HG03139 (cell line): Measurements from ENCODE around the gene SPEG.
A peak's percentile ranks its signal among the peaks of the same experiment; 100 is the strongest.

Source experiments
- ATAC-seq: cut with Tn5 transposase; IDR thresholded peaks from one replicate; pipeline ENCODE4 v1.9.1; 2021; ENCODE audit not compliant: unreplicated experiment

SPEG gene

DNA sequence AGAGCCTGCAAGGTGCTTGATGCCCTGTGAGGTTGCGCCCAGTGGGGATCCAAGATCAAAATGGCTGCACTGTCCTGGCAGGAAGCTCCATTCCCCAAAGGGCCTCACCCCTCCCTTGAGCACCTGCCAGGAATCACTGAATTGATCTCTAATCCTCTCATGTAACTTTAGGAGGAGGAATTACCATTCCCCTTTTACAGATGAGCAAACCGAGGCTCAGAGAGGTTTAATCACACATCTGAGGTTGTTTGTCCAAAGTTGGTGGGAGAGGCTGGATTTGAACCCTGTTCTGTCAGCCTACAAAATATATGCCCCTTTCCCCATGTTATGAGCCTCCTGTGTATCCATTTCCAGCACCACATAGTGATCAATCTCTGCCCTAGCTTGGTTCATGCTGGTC, 90.2 kb downstream of the SPEG start:
- no peak for ATAC-seq

DNA sequence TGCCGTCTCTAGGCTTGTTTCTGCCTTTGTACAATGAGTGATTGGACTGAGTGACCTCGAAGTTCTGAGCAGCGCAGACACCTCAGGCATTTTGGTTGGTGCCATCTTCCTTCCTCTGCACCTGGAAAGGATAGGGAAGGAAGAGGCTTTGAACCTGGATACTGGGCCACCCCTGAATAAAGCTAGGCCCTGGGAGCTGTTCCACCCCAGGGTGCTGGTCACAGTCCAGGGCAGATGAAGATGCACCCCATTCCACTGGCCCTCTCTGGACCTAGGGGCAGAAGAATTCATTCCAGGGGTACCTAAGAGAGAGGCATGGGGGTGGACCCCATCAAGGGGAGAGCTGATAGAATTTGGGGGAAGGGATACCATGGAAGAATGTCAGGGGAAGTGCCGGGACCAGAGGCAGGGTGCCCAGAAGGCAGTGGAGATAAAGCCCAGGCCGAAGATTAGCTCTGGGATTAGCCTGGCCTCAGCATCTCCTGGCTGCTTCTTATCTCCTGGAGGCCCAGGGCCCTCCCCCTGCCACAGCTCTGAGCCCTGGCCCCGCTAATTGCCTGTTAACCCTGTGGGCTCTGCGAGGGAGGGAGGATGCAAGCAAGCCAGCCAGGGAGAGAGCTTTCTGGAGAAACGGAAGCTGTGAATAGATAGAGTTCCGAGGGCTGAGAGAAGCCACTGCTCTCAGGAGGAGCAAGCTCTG, 91.0 kb downstream of the SPEG start:
- no peak for ATAC-seq

DNA sequence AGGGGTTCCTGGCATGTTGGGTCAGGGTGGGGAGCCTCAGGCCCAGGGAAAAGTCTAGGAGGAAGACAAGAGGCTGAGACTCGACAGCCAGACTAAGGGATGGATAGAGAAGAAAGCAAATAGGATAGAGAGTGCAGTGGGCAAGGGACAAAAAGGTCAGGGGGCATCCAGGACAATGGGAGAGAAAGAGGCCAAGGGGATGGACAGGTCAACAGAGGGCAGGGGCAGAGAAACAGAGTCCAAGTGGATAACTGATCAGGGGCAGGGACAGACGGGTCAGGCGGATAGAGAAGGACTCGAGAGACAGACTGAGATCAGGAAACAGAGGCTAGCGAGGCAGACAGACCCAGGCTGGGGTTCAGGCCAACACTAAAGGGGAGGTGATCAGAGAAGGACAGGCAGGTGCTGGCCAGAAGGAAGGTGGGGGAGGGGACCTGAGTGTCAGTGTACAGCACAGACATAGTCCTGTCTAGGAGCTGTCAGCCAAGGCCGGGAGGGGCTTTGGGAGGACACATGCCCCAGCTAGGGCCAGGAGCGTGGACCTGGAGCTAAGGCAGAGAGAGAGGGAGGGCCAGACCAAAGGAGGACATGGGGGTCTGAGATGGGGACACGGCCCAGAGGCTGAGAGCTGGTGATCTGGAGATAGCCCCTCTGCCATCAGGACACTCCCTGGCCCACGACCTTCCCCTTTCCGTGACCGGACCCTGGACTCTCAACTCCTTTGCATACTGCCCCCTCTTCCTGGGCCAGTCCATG, 91.9 kb downstream of the SPEG start:
- ATAC-seq = no peak

DNA sequence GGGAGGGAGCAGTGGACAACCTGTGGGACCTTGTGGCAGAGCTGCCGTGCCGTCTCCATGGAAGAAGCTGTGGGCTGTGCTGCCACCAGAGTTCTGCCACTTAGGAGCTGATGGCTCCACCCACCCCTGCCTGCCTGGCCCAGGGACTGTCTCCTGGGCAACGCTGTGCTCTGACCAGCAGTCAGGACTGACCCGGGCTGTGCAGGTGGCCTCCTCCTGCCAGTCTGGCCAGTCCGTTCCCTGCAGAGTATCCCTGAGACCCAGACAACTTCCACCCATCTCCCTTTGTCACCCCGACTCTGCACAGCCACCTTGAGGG, 92.4 kb downstream of the SPEG start:
- ATAC-seq = no peak

DNA sequence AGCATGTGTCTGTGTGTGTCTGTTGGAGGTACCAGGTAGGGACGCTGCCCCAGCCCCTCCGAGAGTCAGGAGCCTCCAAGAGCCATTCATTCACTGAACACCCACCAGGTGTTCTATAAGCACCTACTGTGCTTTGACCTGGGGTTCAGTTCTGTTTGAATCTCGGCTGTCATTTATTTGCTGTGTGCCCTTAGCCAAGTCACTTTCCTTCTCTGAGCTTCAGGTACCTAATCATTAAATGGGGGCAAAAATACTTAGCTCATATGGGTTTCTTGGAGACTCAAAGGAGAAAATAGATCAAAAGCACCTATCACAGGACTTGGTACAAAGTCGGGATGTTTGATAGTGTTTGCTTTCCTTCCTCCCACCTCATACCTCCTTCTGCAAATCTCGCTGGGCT, 92.8 kb downstream of the SPEG start:
- no peak for ATAC-seq

DNA sequence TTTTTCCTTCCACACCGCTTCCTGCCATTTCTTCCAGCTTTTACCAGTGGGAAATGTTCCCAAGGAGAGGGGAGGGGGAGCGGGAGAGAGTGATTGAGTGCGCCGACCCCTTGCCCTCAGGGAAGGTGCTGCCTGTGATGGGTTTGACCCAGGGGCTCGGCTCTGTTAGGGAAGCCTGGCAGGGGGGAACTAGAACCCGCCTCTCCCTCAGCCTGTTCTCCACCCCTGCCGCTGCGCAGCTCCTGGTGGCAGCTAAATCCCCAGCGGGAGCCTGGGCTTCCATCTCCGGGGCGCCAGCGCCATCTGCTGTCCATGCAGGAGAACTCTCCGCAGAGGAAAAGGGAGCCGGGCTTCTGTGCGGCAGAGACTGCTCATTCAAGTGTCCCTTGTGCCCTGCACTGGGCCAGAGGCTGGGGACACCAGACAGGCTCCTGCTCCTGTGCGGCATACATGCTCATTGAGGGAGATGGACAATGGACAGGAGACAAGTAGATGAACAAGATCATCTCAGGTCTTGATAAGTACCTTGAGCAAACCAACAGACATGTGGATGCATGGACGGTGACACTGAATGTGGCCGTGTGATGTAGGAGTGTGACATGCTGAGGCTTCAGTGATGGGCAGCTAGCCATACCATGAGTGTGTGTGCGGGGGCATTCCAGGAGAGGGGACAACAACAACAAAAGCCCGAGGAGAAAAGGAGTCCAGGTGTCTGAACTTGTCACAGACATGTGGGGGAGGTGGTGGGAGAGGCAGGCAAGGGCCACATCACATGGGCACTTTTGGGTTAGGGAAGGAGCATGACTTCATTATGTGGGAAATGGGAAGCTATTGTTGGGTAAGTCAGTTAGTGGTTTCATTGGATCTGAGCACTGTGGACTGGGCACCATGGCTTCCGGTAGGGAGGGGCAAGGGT, 95.7 kb downstream of the SPEG start:
- peak; percentile 83 for ATAC-seq

DNA sequence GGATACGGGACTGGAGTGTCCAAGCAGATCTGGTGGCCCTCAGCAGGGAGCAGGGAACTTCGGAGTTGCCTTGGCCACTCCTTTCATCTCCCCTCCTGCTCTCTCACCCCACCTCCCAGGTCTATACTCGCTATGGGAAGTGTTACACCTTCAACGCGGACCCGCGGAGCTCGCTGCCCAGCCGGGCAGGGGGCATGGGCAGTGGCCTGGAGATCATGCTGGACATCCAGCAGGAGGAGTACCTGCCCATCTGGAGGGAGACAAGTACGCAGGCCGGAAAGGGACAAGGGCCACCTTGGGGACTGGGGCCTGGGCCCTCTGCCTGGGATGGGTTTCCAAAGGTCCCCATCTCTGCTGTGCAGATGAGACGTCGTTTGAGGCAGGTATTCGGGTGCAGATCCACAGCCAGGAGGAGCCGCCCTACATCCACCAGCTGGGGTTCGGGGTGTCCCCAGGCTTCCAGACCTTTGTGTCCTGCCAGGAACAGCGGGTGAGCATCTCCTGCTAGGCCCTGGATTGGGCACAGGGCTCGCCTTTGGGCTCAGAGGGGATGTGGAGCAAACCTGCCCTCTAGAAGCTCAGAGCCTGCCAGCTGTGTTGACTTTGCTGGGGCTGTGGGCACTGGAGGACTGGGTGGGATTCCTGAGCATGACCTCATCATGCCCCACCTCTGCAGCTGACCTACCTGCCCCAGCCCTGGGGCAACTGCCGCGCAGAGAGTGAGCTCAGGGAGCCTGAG, 97.2 kb downstream of the SPEG start:
- no peak for ATAC-seq

DNA sequence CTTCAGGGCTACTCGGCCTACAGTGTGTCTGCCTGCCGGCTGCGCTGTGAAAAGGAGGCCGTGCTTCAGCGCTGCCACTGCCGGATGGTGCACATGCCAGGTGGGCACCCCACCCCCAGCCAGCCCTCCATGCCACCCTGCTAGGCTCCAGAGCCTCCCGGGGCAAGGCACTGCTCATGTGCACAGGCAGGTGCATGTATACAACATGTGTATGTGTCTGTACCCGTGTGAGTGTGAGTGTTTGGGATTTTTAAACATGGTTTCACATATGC, 97.7 kb downstream of the SPEG start:
- no peak for ATAC-seq

DNA sequence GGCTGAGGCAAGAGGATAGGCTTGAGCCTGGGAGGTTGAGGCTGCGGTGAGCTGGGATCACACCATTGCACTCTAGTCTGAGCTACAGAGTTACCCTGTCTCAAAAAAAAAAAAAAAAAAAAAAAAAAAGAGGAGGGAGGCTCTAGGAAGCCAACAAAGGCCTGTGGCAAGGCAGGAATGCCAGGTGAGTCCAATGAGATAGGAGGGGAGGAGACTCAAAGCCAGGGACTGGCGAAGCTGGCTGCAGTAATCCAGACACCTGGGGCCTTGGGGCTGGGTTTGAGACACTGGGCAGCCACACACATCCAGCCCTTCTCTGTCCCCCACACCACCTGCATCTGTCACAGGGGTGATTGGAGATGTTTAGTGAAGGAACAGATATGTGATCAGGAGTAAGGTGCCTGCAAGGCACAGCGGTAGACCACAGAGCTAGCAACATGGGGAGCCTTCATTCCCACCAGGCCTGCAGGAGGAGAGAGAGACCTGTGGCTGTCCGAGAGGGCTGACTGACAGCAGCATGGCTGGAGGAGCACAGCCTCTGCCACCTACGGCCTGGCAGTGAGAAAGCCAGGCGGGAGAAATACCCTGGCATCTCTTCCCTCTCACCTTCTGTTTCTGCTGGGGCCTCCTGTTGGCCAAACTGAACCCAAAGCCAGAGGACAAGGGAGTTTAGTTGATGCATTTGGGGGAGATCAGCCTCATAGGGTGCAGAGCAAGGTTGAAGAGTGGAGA, 99.5 kb downstream of the SPEG start:
- ATAC-seq = no peak

DNA sequence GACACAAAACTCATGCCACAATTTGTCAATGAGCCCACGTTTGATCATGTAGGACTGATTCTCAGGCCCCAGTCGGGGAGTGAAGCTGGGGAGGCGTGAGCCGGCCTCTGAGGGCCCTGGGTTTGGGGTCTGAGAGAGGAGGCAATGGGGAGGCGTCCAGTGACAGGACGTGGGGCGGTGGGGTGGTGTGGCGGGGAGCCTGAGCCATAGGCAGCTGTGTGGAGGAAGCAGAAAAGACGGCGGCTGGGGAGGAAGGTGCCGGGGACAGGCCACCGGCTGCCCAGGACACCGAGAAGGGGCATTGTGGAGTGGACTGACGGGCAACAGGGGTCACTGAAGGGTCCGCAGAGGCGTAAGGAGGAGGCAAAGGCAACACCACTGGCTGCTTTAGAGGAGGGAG, 101.8 kb downstream of the SPEG start:
- no peak for ATAC-seq

DNA sequence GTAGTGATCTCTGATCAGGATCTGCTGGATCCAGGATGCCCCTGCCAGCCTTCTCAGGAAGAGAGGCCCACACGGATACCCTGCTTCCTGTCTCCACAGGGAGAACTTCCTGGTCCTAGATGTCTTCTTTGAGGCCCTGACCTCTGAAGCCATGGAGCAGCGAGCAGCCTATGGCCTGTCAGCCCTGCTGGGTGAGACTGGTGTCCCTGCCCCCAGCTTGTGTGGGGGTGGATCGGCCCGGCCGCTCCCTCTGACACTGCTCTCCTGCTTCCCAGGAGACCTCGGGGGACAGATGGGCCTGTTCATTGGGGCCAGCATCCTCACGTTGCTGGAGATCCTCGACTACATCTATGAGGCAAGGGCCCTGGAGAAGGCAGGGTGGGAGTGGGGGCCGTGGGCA, 102.3 kb downstream of the SPEG start:
- ATAC-seq = no peak

DNA sequence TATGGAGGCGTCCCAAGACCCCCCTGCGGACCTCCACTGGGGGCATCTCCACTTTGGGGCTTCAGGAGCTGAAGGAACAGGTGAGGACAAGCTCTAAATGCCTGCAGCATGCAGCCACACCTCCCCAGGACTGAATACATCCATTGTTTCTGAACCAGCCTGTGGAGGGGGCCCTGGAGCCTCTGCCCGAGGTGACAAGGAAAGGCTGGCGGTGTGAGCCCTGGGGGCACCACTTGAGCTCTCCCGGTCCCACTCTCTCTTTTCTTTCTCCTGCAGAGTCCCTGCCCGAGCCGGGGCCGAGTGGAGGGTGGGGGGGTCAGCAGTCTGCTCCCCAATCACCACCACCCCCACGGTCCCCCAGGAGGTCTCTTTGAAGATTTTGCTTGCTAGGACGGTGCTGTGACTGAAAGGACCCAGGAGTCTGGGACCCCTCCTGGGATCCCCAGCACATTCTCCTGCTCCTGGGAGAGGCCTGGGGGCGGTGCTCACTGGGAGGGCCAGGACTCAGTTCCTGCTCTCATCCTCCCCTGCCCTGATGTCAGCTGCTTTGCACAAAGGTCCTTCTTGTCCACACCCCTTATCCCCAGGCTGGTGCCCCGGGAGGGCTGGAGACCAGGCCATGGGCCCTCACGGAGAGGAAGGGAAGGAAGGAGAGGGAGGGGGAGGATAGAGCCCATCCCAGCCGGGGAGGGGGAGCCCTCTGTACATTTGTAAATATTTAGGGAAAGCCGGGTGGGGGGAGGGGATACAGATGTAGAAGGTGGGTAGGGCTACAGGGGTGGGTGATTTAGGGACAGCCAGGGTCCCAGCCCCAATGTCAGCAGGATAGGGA, 103.2 kb downstream of the SPEG start:
- no peak for ATAC-seq

DNA sequence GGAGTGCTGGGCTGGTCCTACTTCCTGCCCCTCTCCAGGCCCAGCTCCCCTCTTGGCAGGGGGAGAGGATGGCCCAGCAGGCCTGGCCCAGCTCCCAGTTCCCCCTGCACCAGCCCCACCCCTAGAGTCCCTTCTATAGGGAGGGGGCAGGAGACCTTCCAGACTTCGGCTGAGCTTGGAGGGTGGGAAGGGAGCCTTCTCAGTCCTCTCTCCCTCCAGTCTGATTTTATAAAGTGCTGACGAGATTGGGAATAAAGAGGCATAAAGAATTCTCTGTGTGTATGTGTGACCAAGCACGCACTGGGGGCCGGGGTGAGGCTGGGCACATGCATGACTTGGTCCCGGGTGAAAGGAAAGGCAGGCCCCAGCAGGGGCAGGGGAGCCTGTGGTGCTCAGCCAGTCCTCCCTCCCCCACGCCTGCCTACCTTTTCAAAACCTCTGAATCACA, 103.9 kb downstream of the SPEG start:
- ATAC-seq = no peak

DNA sequence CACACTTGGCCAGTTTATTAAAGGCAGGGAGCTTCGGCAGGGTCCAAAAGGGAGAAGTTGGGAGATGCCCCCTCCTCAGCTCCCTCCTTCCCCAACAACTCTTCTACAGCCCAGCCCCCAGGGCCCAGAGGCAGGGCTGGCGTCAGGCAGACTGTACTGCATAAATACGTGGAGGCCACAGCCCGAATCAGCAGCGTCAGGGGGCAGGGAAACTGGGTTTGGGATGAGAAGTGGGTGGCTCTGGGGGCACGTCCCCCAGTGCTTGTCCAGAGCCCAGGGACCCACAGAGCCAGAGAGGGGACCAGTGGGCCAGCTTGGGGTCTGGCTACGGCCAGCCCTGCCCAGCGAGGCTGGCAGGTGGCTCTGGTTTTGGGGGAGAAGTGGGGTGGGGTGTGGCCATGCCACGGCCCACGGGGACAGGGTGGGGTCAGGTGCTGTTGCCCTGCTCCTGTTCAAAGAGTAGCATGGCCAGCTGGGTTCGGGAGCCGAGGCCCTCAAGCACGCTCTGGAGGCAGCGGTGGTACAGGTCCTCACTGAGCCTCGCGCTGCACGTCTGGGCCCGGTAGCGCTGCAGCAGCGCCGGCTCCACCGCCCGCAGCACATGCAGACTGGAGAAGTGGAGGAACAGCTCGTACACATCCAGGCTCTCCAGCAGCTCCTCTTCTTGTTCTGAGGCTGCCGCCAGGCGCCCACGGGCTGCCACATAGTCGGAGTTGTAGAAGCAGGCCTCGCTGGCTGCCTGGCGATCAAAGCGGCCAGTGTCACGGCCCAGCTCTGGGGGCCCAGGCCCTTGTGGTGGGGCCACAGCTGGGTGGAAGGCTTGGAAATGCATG, 104.5 kb downstream of the SPEG start:
- no peak for ATAC-seq

DNA sequence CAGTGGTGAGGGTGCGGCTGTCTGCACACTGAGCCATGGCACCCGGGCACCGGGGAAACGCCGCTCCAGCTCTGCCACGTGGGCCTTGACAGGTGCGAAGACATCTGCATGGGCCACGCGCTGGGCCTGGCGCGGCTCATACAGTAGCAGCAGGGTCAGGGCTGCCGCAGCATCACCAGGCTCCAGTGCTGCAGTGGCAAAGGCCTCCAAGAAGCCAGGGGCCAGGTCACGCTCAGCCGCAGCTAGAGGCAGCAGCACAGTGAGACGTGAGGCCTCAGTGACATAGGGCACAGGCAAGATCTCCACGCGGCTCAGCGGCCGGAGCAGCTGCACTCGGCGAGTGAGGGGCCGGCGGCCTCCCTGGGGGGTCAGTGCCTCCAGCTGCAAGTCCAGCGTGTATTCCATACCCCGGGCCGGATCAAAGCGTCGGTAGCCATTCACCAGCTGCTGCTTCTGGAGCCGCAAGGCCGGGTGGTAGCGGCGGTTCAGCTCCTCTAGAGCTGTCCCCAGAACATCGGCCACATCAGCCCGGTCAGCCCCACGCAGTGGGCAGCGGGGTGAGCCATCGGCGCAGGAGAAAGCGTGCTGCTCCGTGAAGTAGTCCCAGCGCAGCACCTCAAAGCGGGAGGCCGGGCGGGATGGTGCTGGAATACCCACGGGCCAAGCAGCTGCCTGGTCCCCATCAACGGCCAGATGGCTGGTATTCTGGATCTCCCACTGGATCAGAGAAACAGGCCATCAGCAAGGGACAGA, 105.5 kb downstream of the SPEG start:
- ATAC-seq = no peak

DNA sequence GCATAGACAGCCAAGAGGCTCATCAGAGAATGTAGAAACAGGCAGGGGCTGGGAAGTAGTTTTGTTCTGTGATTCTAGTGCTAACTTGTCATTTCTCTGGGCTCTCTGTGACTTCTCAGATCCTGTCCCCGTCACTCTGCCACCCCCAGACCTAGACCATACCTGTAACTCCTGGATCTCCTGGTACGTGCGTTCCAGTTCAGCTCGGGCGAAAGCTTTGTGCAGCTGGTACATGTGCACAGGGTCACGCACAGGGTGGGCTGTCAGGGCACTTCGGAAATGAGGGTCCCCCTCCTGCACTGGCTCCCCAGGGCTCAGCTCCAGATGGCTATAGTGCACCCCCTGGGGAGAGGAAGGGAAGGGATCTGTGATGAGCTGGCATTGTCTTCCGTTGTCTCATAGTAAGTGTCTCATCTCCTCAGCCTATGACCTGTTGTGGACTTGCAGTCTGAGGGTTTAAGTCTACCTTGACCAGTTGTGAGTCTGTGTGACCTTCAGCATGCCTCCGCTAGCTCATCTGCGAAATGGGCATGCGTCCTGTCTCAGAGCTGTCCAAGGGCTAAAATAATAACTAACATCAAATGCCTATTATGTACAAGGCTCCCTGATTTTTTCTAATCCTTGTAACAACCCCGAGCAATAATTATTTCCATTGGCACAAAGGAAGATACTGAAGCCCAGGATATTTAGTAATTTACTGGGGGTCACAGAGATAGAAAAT, 106.3 kb downstream of the SPEG start:
- no peak for ATAC-seq

DNA sequence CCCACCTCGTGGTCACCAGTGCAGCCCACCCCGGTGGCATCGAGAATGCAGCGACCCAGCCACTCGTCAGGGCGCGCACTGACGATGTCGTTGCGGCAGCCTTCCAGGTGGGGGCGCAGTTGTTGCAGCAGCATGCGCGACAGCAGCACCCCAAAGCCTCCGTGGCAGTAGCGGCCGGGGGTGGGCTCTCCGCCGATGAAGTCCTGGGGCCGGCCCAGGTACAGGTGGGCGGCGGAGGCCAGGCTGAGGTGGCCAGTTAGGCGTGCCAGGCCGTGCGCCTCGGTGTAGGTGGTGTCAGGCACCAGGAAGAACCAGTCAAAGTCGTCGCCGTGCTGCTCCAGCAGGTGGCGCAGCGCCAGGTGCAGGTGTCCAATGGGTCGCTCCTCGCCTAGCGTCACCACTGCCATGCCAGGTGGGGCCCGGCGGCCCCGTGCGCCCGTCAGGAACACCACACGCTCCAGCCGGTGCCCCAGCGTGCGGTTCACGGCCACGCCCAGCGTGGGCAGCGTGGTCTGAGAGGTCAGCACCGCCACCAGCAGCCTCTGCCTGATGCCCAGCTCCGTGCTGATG, 107.1 kb downstream of the SPEG start:
- ATAC-seq = peak; percentile 46
